ENCODE data around the gene CCDC142.

The CCDC142 gene

DNA sequence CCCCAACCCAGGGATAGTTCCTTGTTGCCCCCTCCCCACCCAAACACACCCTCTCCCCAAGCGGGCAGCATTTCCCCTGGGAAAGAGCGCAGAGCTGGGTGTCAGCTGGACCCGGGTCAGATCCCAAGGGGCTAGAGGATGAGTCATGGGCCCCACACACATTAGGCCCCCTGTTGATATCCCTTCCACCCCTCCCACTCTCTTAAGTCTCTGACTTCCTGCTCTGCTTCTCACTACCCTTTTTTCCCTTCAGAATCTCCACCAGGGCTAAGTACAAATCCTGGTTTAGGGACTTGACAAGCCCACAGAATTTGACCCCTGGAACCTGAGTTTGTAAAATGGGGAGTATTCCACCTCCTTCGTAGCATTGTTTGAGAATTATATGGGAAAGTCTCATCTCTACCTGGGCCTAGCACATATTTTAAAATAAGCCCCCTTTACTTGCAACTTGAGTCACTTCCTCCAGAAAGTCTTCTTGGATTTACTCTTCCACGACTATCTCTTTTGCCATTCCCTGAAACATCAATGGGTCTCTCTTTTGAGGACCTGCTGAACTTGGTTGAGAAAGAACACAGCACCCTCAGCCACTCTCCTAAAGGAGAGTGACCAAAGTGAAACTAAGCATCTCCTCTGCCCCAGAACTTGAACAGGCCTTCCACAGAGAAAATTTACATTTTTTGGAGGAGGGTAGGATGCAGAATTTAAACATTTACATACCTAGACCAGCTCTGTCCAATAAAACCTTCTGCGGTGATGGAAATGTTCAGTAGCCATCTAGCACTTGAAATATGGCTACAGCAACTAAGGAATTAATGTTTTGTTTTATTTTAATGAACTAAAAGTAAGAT, 45.7 kb downstream of the CCDC142 start:
- TF ChIP-seq, protein P1, sequence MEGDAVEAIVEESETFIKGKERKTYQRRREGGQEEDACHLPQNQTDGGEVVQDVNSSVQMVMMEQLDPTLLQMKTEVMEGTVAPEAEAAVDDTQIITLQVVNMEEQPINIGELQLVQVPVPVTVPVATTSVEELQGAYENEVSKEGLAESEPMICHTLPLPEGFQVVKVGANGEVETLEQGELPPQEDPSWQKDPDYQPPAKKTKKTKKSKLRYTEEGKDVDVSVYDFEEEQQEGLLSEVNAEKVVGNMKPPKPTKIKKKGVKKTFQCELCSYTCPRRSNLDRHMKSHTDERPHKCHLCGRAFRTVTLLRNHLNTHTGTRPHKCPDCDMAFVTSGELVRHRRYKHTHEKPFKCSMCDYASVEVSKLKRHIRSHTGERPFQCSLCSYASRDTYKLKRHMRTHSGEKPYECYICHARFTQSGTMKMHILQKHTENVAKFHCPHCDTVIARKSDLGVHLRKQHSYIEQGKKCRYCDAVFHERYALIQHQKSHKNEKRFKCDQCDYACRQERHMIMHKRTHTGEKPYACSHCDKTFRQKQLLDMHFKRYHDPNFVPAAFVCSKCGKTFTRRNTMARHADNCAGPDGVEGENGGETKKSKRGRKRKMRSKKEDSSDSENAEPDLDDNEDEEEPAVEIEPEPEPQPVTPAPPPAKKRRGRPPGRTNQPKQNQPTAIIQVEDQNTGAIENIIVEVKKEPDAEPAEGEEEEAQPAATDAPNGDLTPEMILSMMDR (conservative IDR thresholded peaks at IDR 0.05; ENCODE audit: control insufficient read depth, insufficient read depth, low read depth, low read length) = no peak
- no peak overlapping the region for H3K4me3 ChIP-seq (ENCODE audit: control insufficient read depth, low read depth, low read length)

GRCh38 chr2:74436111-74436805, 46.5 kb downstream of the CCDC142 start:
- TF ChIP-seq, protein P1 (conservative IDR thresholded peaks at IDR 0.05; ENCODE audit: control insufficient read depth, insufficient read depth, low read depth, low read length) = no peak

More for the DNA sequence above, 45.7 kb downstream of the CCDC142 start:
- no peak for DNase-seq (ENCODE audit: low read depth)

DNA sequence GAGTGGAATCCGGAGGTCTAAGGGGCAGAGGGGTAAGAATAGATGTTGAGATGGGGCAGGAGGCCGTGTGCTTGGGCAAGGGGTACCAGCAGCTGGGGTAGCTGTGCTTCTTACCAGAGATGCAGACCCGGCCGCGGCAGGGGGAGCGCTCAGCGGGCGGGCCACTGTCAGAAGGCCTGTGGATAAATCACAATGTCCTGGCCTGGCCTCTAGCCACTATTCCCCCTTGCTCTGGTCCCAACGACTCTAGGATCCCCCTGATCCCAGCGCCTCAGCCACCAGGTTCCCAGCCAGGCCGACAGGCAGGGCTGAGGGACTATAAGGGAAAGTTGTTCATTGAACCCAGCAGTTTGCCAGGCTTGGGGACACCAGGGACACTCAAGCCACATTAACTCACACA, 52.3 kb downstream of the CCDC142 start:
- no peak for DNase-seq (ENCODE audit: low read depth)
- TF ChIP-seq, protein P1 (conservative IDR thresholded peaks at IDR 0.05; ENCODE audit: control insufficient read depth, insufficient read depth, low read depth, low read length) = no peak
- no peak overlapping the region for H3K4me3 ChIP-seq (ENCODE audit: control insufficient read depth, low read depth, low read length)

More at GRCh38 chr2:74436111-74436805, 46.5 kb downstream of the CCDC142 start:
- no peak for DNase-seq (ENCODE audit: low read depth)
- H3K4me3 ChIP-seq (ENCODE audit: control insufficient read depth, low read depth, low read length) = no peak overlapping the region

DNA sequence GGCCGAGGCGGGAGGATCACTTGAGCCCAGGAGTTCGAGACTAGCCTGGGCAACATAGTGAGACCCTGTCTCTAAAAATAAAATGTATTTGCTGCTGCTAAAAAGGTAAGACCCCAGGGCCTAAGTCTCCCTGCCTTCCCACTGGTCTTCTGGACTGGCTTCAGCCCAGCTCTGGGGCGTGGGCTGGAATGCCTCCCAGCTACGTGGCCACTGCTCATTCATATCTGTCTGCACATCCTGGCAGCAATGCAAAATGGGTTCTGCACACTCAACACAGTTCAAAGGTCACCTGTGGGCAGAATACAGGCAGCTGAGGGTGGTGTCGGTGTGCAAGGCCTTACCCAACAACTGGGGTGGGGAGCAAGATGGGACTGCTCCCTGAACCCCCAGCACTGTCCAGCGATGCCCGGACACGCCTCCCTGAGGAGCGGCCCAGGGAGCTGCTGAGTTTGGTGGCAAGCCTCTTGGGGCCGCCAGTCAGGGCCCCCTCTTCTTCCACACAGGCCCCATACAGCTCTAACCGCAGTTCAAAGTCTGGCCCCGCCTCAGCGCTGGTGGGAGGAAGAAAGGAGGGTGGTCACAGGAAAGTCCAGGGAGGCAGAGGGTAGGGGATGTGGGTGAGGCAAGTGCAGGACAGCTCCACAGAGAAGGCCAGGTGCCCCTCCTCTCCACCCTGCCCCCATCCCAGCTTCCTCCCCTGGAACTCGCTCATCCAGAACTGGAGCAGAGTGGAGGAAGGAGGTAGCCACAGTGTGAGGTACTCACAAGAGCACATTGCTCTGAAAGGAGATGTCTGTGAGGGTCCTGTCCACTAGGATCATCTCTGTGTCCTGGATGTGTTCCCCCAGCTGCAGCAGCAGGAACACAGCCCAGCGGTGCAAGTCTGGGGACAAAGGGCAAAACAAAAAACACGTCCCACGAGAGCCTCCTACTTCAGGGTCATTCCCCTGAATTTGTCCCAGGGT, 53.0 kb downstream of the CCDC142 start:
- peak; percentile 30 for DNase-seq (ENCODE audit: low read depth)
- TF ChIP-seq, protein P1 (conservative IDR thresholded peaks at IDR 0.05; ENCODE audit: control insufficient read depth, insufficient read depth, low read depth, low read length) = no peak
- no peak overlapping the region for H3K4me3 ChIP-seq (ENCODE audit: control insufficient read depth, low read depth, low read length)

DNA sequence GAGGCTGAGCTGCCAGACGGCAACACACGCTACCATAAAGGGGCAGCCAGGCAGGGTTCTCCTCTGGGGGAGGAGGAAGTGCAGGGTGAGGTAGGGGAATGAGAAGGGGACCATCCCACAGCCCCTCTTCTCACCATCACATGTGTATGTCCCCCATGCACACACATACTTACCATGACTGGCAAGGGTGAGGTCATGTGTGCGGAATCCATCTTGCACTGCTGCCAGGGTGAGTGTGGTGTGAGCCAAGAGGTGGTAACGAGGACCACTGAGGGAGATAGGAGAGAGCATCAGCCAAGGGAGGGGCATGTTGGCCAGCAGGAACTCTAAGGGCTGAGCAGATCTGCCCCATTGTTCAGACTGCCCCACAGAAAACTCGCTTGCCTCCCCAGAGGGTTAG, 54.1 kb downstream of the CCDC142 start:
- TF ChIP-seq, protein P1 (conservative IDR thresholded peaks at IDR 0.05; ENCODE audit: control insufficient read depth, insufficient read depth, low read depth, low read length) = no peak
- no peak for DNase-seq (ENCODE audit: low read depth)
- no peak overlapping the region for H3K4me3 ChIP-seq (ENCODE audit: control insufficient read depth, low read depth, low read length)

DNA sequence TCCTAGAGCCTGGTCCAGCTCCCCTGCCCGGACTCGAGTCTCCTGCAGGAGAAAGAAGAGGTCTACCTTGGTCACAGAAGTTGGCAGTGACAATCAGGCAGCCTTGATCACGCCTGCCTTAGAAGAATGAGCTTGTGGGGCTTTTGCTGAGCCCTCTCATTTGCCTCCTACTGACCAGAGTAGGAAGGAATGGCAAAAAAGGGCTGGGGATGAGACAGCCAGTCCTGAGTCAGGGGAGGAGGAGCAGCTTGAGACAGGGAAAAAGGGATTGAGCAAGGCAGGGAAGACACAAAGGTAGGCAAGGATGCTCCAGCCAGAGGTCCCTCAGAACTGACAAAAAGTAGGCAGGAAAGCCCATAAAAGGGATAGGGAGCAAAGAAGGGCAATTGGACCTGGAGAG, 55.2 kb downstream of the CCDC142 start:
- TF ChIP-seq, protein P1 (conservative IDR thresholded peaks at IDR 0.05; ENCODE audit: control insufficient read depth, insufficient read depth, low read depth, low read length) = no peak
- no peak overlapping the region for H3K4me3 ChIP-seq (ENCODE audit: control insufficient read depth, low read depth, low read length)
- DNase-seq (ENCODE audit: low read depth) = peak; percentile 31
